Smooth muscle cell (in vitro differentiated cells): ENCODE data around the gene NFE2L1. TPM values are rescaled to one million over a fixed set of nuclear protein-coding genes. Genes with fewer than 3 reads are reported as not detected.

Experiments used
- DNase-seq: peaks from one replicate; lab custom pipeline; 2025; ENCODE audit not compliant: unreplicated experiment; lab: John Stamatoyannopoulos, UW
- H2AFZ ChIP-seq: fragments of 200-600 bp; sonication (generic); 2 replicates; pipeline ENCODE4 v1.6.0; 2016; ENCODE audit warnings: antibody characterized with exemption, low read depth, mild to moderate bottlenecking
- H3F3A ChIP-seq: fragments of 200-600 bp; sonication (generic); 2 replicates; pipeline ENCODE4 v1.6.0; 2017; ENCODE audit warnings: antibody characterized with exemption, low read depth
- H3K27ac ChIP-seq: fragments of 200-600 bp; sonication (generic); 2 replicates; pipeline ENCODE4 v1.5.1; 2016; ENCODE audit warnings: low read depth, mild to moderate bottlenecking
- H3K27me3 ChIP-seq: fragments of 200-600 bp; sonication (generic); 2 replicates; pipeline ENCODE4 v1.6.1; 2016; ENCODE audit warnings: low read depth, mild to moderate bottlenecking
- H3K36me3 ChIP-seq: fragments of 200-600 bp; sonication (generic); 2 replicates; pipeline ENCODE4 v1.5.1; 2016; ENCODE audit warnings: low read depth
- H3K4me1 ChIP-seq: fragments of 200-600 bp; sonication (generic); 2 replicates; pipeline ENCODE4 v1.5.1; 2016; ENCODE audit warnings: low read depth
- H3K4me2 ChIP-seq: fragments of 200-600 bp; sonication (generic); 2 replicates; pipeline ENCODE4 v1.6.0; 2016; ENCODE audit warnings: mild to moderate bottlenecking
- H3K4me3 ChIP-seq: fragments of 200-600 bp; sonication (generic); 2 replicates; pipeline ENCODE4 v1.5.1; 2016; ENCODE audit warnings: mild to moderate bottlenecking
- H3K79me2 ChIP-seq: fragments of 200-600 bp; sonication (generic); 2 replicates; pipeline ENCODE4 v1.6.0; 2016; ENCODE audit warnings: low read depth, mild to moderate bottlenecking
- H3K9ac ChIP-seq: fragments of 200-600 bp; sonication (generic); 2 replicates; pipeline ENCODE4 v1.6.0; 2016; ENCODE audit warnings: low read depth
- H3K9me3 ChIP-seq: fragments of 200-600 bp; sonication (generic); replicated peaks from 2 replicates; pipeline ENCODE4 v1.5.1; 2016; ENCODE audit warnings: low read depth
- H4K20me1 ChIP-seq: fragments of 200-600 bp; sonication (generic); 2 replicates; pipeline ENCODE4 v1.6.0; 2016; ENCODE audit warnings: low read depth
- CTCF ChIP-seq: fragments of 200-600 bp; sonication (generic); IDR thresholded peaks from 2 replicates; pipeline ENCODE4 v1.5.1; 2017; ENCODE audit warnings: borderline replicate concordance, mild to moderate bottlenecking, antibody characterized with exemption; ENCODE audit not compliant: insufficient read depth, poor library complexity, severe bottlenecking
- WGBS: methylation state at CpG from one replicate; pipeline ENCODE4 v1.1.7; 2016; ENCODE audit warnings: low lambda C conversion rate; 5-methylcytosine and 5-hydroxymethylcytosine counted together
- polyA plus RNA-seq: library from polyadenylated mRNA; unstranded; fragments of >200 nt; fragmentation: Nextera tagmentation; extraction: Ambion mirVana; gene quantifications from 2 replicates; pipeline ENCODE4 v1.2.1, GENCODE V29; 2016
- total RNA-seq: library from RNA; depleted of rRNA; stranded (reverse); fragments of >200 nt; gene quantifications from 2 replicates; pipeline ENCODE4 v1.2.3, GENCODE V29; 2014

Gene NFE2L1
- total and polyA plus RNA-seq, 2 experiments from 2014 or later: 61.0 to 103 TPM

GRCh38 chr17:48101012-48101720 is 53.0 kb downstream of the NFE2L1 start, which contains the start of gene CBX1:
CBX1 (minus strand) TSS chr17:48101478; CDS start chr17:48077004, 24,474 bp downstream.
- H3K79me2 ChIP-seq: peaks cover 46% of the 10 kb centered on the region

DNA sequence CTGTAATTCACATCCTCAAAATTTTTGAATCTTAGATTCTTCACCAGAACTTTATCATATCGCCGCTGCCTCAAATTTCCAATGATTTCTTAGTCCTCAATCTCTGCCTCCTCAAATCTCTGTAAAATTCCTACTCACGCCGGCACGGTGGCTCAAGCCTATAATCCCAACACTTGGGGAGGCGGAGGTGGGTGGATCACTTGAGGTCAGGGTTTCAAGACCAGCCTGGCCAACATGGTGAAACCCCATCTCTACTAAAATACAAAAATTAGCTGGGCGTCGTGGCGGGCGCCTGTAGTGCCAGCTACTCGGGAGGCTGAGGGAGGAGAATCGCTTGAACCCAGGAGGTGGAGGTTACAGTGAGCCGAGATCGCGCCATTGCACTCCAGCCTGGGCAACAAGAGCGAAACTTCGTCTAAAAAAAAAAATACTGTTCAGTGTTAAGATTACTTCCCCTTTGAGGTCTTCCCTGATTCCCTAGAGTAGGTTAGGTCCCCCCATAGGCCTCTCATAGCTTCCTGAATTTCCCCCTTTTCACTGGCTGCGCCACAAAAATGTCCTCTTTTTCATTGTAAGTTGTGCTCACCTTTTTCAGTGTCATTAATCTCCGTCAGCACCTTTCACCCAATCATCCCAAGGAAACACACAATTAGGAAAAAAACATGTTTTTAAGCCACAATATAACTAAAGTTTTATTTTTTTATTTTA is 54.0 kb downstream of the NFE2L1 start:
- WGBS: 87% methylated on average over 19 of the region's 19 CpGs
- Histone ChIP-seq H3K27me3 (no peaks in the 10 kb centered on the region), H3F3A (peaks cover 15% of the 10 kb centered on the region), H3K27ac (no peak overlapping the region), H3K9ac (no peak overlapping the region), H3K4me2 (no peak overlapping the region), H3K36me3 (no peaks in the 10 kb centered on the region), H3K9me3 (no peaks in the 10 kb centered on the region), H3K79me2 (peaks cover 36% of the 10 kb centered on the region), H2AFZ (no peak overlapping the region), H3K4me3 (peak overlapping the region; percentile 91), H4K20me1 (peaks cover 31% of the 10 kb centered on the region), H3K4me1 (peaks cover 8% of the 10 kb centered on the region)
- no peak for DNase-seq
- TF ChIP-seq CTCF: no peak

More at GRCh38 chr17:48101012-48101720, 53.0 kb downstream of the NFE2L1 start, which contains the start of gene CBX1:
- peaks cover 11% of the 10 kb centered on the region for H3F3A ChIP-seq
- H4K20me1 ChIP-seq: peaks cover 42% of the 10 kb centered on the region
- no peaks in the 10 kb centered on the region for H3K27me3 ChIP-seq
- H3K4me2 ChIP-seq: peak within 1 kb of the TSS; percentile 91
- H3K9ac ChIP-seq: peak within 1 kb of the TSS; percentile 59
- peak within 1 kb of the TSS; percentile 91 for H3K4me3 ChIP-seq
- H3K4me1 ChIP-seq: peaks cover 8% of the 10 kb centered on the region
- WGBS: under 1% methylated on average over 62 of the region's 79 CpGs
- no peaks in the 10 kb centered on the region for H3K36me3 ChIP-seq
- no peaks in the 10 kb centered on the region for H3K9me3 ChIP-seq
- peak; percentile 78 for DNase-seq
- H3K27ac ChIP-seq: peak within 1 kb of the TSS; percentile 79
- no peak for TF ChIP-seq CTCF
- H2AFZ ChIP-seq: peak within 1 kb of the TSS; percentile 52

- Histone ChIP-seq H3F3A (peaks cover 15% of the 10 kb centered on the region), H3K4me1 (peaks cover 8% of the 10 kb centered on the region), H3K79me2 (peaks cover 29% of the 10 kb centered on the region), H3K4me3 (no peak overlapping the region), H3K36me3 (no peaks in the 10 kb centered on the region), H3K27me3 (no peaks in the 10 kb centered on the region), H3K9ac (no peak overlapping the region), H2AFZ (no peak overlapping the region), H3K4me2 (no peak overlapping the region), H3K27ac (no peak overlapping the region), H3K9me3 (no peaks in the 10 kb centered on the region), H4K20me1 (peaks cover 23% of the 10 kb centered on the region)
- WGBS: 95% methylated on average over 14 of the region's 14 CpGs
- no peak for DNase-seq
- TF ChIP-seq CTCF: no peak
These were observed 54.9 kb downstream of the NFE2L1 start for GRCh38 chr17:48102798-48103715.
